Measurements from ENCODE around the gene RYR3. TPM values are rescaled to one million over a fixed set of nuclear protein-coding genes. Genes with fewer than 3 reads are reported as not detected.

RYR3 gene
- total RNA-seq, 2 experiments from 2014 or later: not detected

DNA sequence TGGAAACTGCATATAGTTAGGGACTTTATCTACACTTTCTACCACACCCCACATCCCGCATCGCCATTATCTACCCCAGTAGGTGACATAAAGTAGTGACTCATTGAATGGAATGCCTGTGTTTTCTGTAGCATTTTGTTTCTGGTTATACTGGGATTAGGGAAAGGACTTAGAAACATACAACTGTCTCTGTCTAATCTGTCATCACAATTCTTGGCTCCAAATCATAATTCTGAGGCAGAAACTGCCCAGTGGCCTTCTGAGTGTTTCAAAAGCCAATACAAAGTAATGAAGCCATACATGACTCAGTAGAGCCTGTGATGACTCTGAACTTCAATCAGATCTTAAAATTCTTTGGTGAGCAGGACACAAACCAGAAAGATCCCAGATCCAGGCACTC is 541.8 kb downstream of the RYR3 start:
- CTCF ChIA-PET: no interaction called here
- Mint-ChIP-seq H3K4me3 (no peak overlapping the region), H3K9me3 (no peaks in the 10 kb centered on the region), H3K4me1 (ENCODE audit: low read depth) (no peaks in the 10 kb centered on the region), H3K27me3 (ENCODE audit: low read depth) (no peaks in the 10 kb centered on the region), H3K27ac (no peak overlapping the region), H3K36me3 (ENCODE audit: low read depth) (peaks cover 3% of the 10 kb centered on the region)
- intact Hi-C loops (cut with micrococcal nuclease): no loop called here
- DNase-seq: no peak

DNA sequence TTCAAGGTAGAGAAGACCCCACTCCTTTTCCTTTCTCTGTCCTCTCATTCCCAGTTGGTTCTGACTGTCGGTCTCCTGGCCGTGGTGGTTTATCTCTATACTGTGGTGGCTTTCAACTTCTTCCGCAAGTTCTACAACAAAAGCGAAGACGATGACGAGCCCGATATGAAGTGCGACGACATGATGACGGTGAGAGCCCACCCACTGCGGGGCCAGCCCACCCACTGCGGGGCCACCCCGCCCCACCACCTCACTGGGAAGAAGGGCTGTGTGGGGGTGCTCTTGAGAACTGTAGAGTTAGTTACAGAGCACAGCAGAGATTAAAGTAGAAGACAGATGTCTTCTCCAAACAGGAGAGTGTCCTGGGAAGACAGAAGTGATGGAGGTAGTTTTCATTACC is 547.0 kb downstream of the RYR3 start:
- Mint-ChIP-seq H3K4me3 (no peak overlapping the region), H3K36me3 (ENCODE audit: low read depth) (peaks cover 13% of the 10 kb centered on the region), H3K4me1 (ENCODE audit: low read depth) (no peaks in the 10 kb centered on the region), H3K27me3 (ENCODE audit: low read depth) (no peaks in the 10 kb centered on the region), H3K9me3 (no peaks in the 10 kb centered on the region), H3K27ac (no peak overlapping the region)
- DNase-seq: no peak
- intact Hi-C loops (cut with micrococcal nuclease): no loop called here
- CTCF ChIA-PET: no interaction called here

DNA sequence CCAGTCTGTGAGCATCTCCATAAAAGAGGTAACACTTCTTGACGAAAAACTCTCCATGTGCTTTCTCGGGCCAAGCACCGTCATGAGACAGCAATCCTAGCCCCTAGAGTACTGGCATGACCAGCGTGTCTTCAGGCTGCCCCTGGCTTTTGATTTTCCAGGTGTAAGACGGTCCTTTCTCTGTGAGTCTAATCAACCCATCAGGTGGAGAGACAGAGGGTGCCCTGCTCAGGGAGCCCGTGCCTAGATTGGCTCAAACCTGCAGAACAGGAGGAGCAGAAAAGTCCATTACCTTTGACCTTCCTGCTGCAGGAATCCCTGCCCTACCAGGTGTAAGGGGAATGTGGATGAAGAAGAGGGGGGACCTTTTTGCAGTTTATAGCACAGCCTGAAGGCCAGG is 548.1 kb downstream of the RYR3 start:
- intact Hi-C loops (cut with micrococcal nuclease): no loop called here
- Mint-ChIP-seq H3K36me3 (ENCODE audit: low read depth) (peaks cover 17% of the 10 kb centered on the region), H3K27ac (no peak overlapping the region), H3K27me3 (ENCODE audit: low read depth) (no peaks in the 10 kb centered on the region), H3K4me3 (no peak overlapping the region), H3K4me1 (ENCODE audit: low read depth) (no peaks in the 10 kb centered on the region), H3K9me3 (no peaks in the 10 kb centered on the region)
- CTCF ChIA-PET: no interaction called here
- no peak for DNase-seq

DNA sequence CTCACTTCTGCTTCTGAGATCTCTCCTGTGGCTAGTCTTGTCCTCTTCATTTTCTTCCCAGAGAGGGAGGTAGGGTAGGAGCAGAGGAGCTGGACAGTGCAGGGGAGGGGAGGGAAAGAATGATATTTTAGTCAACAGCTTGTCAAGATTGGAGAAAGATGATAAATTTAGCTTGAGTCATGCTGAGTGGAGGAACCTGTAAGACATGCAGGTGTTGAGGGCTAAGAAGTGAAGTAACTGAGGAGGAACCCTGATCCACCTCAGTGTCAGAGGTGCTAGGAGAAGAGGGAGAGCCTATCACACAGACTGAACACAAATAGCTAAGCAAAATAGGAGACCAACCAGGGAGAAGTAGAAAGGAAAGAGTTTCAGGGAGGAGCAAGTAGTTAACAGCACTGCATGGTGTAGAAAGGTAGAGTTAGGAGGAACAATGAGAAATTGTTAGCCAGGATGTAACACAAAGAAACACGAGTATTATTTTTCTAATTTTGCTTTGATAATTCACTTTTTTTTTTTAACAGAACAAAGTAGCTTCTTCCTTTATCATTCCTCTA is 549.3 kb downstream of the RYR3 start:
- CTCF ChIA-PET: no interaction called here
- H3K4me3 Mint-ChIP-seq: no peak overlapping the region
- no peak for DNase-seq
- peaks cover 6% of the 10 kb centered on the region for H3K4me1 Mint-ChIP-seq (ENCODE audit: low read depth)
- no peaks in the 10 kb centered on the region for H3K27me3 Mint-ChIP-seq (ENCODE audit: low read depth)
- intact Hi-C loops (cut with micrococcal nuclease): no loop called here
- no peaks in the 10 kb centered on the region for H3K9me3 Mint-ChIP-seq
- no peak overlapping the region for H3K27ac Mint-ChIP-seq
- H3K36me3 Mint-ChIP-seq (ENCODE audit: low read depth): peaks cover 28% of the 10 kb centered on the region

DNA sequence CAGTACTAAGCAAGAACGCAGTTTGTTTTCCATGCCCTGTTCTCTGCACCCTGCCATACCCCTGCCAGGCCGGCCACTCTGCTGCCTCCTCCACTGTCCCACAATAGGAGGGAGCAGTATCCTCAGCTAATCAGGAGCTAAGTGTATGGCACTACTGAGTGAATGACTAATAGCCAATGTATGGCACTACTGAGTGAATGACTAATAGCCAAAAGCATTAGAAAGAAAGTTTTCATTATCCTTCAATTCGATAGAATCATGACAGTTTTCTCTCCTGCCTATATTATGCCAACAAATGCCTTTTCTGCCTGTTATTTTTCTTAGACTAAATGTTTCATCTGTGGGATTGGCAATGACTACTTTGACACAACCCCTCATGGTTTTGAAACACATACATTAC is 550.0 kb downstream of the RYR3 start:
- CTCF ChIA-PET: no interaction called here
- DNase-seq: no peak
- Mint-ChIP-seq H3K4me1 (ENCODE audit: low read depth) (peaks cover 6% of the 10 kb centered on the region), H3K9me3 (no peaks in the 10 kb centered on the region), H3K36me3 (ENCODE audit: low read depth) (peaks cover 32% of the 10 kb centered on the region), H3K27me3 (ENCODE audit: low read depth) (no peaks in the 10 kb centered on the region), H3K27ac (no peak overlapping the region), H3K4me3 (no peak overlapping the region)
- intact Hi-C loops (cut with micrococcal nuclease): no loop called here

DNA sequence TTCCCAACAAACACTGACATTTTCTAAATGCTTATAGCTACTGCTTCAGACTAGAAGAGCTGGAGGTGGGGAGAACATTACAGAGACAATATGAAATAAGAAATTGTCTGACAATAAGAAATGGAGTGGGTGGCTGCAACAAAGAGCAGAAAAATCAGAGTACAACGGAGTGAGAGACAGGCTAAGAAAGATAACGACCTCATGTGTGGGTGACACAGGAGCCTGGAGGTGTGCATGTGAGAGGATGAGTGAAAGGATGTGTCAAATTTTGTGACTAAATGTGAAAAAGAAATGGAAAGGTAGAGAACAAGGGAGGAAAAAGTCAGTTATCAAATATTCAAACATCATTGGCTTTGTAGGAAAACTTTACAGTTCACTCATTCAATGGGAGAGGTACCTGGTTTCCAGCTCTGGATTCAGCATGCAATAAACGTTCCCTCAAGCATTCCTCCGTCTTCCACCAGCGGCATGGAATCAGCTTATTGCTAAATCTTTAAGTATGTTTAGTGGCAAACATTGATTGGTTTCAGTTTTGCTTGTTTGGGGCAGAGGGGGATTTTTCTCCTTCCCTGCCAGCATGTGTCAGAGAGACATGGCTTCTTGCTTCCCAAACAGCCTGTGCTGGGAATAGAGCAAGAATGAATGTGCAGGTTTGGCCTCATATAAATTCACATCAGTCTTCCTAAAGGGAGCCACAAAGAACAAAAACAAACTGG is 553.8 kb downstream of the RYR3 start:
- Mint-ChIP-seq H3K27ac (no peak overlapping the region), H3K4me1 (ENCODE audit: low read depth) (peaks cover 6% of the 10 kb centered on the region), H3K27me3 (ENCODE audit: low read depth) (no peaks in the 10 kb centered on the region), H3K9me3 (no peaks in the 10 kb centered on the region), H3K36me3 (ENCODE audit: low read depth) (peaks cover 40% of the 10 kb centered on the region), H3K4me3 (no peak overlapping the region)
- DNase-seq: no peak
- intact Hi-C loops (cut with micrococcal nuclease): no loop called here
- CTCF ChIA-PET: no interaction called here

DNA sequence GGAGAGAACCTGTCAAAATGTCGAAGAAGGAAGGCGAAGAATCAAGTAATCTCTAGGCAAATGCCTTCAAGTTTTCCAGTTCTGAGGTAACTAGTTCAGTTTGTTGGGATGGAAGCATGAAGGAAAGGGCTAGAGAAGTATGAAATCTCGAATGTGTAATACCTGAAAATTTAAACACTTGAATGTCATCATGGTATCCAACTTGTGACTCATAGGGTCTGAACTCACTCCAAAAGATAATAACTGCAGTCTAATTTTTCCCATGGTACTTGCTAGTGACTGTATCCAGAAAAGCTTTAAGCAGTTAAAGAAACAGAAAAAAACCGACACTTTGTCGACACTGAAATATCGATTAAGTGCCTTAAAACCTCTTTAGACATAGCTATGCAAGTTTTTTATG is 554.6 kb downstream of the RYR3 start:
- H3K27ac Mint-ChIP-seq: no peak overlapping the region
- H3K4me1 Mint-ChIP-seq (ENCODE audit: low read depth): peaks cover 6% of the 10 kb centered on the region
- H3K36me3 Mint-ChIP-seq (ENCODE audit: low read depth): peaks cover 36% of the 10 kb centered on the region
- no peak overlapping the region for H3K4me3 Mint-ChIP-seq
- no peak for DNase-seq
- CTCF ChIA-PET: no interaction called here
- no peaks in the 10 kb centered on the region for H3K9me3 Mint-ChIP-seq
- intact Hi-C loops (cut with micrococcal nuclease): no loop called here
- H3K27me3 Mint-ChIP-seq (ENCODE audit: low read depth): no peaks in the 10 kb centered on the region

DNA sequence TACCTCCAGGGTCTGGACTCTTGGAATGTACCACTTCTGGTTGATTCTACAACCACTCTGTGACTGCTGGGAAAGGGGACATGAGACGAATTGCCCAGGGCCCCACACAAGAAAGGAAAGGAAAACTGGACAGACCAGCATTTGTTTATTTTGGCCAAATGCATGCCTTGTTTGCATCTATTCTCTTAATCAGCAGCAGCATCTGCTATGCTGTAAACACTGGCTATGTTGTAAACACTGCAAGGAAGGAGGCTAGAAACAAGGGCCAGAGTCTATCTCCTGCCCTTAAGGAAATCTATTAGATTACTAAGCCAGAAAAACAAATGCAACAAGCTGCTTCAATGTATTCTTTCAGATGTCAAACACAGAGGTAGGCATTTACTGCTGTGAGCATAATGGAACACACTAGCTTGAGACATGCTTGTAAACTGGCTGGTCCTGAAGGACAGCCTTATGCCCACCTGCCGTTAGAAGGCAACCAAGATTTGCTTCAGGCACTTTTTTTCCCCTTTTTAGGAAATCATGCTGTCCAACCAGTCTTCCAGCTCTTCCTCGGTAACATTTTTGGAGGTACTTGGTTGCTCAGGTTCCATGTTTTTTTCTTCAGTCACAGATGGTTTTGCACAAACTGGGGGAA is 555.5 kb downstream of the RYR3 start:
- intact Hi-C loops (cut with micrococcal nuclease): no loop called here
- no peak for DNase-seq
- Mint-ChIP-seq H3K36me3 (ENCODE audit: low read depth) (peaks cover 36% of the 10 kb centered on the region), H3K27ac (no peak overlapping the region), H3K4me3 (no peak overlapping the region), H3K9me3 (no peaks in the 10 kb centered on the region), H3K27me3 (ENCODE audit: low read depth) (no peaks in the 10 kb centered on the region), H3K4me1 (ENCODE audit: low read depth) (peaks cover 6% of the 10 kb centered on the region)
- CTCF ChIA-PET: no interaction called here

DNA sequence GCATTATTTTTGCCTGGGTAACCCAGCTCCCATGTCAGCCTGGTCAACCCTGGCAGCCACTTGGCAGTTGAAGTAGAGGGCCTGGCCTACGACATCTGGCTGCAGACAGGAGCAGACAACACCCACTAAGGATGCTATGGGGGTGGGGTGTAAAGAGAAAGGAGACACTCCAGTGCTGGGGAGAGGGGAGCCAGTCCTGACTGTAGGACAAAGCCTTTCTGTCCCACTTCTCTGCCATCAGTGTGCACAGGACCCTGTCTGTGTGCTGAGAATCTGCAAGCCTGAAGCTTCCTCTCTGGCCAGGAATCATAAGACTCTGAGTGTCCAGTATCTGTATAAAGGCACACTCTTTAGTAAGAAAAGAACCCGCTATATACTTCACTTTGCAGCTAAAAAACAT is 561.2 kb downstream of the RYR3 start:
- peaks cover 15% of the 10 kb centered on the region for H3K36me3 Mint-ChIP-seq (ENCODE audit: low read depth)
- no peaks in the 10 kb centered on the region for H3K4me1 Mint-ChIP-seq (ENCODE audit: low read depth)
- no peak overlapping the region for H3K27ac Mint-ChIP-seq
- no peaks in the 10 kb centered on the region for H3K9me3 Mint-ChIP-seq
- CTCF ChIA-PET: no interaction called here
- no peak for DNase-seq
- intact Hi-C loops (cut with micrococcal nuclease): no loop called here
- H3K27me3 Mint-ChIP-seq (ENCODE audit: low read depth): no peaks in the 10 kb centered on the region
- H3K4me3 Mint-ChIP-seq: no peak overlapping the region

DNA sequence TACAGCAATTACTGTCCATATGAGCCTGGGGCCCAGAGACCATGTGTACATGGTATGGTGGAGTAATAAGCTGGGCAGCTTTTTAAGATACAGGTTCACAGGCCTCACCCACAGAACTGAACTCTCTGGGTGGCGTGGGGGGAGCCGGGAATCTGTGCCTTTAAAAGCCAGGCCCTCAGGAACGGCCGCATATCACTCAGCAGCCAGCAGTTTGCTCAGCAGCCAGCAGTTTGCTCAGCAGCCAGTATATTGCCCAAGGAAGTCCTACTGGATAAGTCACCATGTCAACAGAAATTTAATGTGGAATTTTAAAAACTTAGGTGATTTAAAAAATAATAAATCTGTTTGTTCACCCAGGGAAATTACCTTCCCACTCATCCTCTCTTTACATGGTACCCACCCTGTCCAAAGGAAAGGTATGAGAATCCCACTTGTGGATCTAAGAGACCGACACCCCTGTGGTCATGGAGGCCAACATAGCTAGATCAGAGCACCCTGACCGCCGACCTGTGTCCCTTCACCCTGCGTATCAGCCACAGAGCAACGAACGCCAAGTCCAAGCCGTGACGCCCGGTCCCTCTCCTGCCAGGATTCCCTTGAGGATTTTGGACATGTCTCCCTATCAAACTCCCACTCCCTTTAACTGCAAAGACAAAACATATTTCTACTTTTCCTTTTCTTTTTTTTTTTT is 561.8 kb downstream of the RYR3 start:
- Mint-ChIP-seq H3K9me3 (no peaks in the 10 kb centered on the region), H3K36me3 (ENCODE audit: low read depth) (peaks cover 10% of the 10 kb centered on the region), H3K4me1 (ENCODE audit: low read depth) (no peaks in the 10 kb centered on the region), H3K27ac (no peak overlapping the region), H3K4me3 (no peak overlapping the region), H3K27me3 (ENCODE audit: low read depth) (no peaks in the 10 kb centered on the region)
- CTCF ChIA-PET: no interaction called here
- intact Hi-C loops (cut with micrococcal nuclease): no loop called here
- DNase-seq: no peak

DNA sequence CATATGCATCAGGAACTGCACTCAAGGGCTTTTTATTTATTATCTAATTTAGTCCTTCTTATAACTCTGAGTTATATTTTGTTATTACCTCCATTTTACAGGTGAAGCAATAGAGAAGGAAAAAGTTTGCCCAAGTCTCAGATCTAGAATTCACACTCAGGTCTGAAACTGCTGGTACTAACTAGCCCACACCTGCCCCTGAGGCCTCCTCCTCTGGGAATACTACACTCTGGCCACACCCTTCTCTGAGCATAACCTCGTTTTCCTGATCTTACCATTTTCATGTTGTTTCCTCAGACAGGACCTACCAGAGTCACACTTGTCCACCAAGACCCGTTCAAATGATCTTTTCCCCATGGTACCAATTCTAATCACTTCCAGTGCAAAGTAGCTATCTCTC is 563.4 kb downstream of the RYR3 start:
- Mint-ChIP-seq H3K4me3 (no peak overlapping the region), H3K36me3 (ENCODE audit: low read depth) (peaks cover 6% of the 10 kb centered on the region), H3K4me1 (ENCODE audit: low read depth) (no peaks in the 10 kb centered on the region), H3K9me3 (no peaks in the 10 kb centered on the region), H3K27ac (no peak overlapping the region), H3K27me3 (ENCODE audit: low read depth) (no peaks in the 10 kb centered on the region)
- intact Hi-C loops (cut with micrococcal nuclease): no loop called here
- no peak for DNase-seq
- CTCF ChIA-PET: no interaction called here

DNA sequence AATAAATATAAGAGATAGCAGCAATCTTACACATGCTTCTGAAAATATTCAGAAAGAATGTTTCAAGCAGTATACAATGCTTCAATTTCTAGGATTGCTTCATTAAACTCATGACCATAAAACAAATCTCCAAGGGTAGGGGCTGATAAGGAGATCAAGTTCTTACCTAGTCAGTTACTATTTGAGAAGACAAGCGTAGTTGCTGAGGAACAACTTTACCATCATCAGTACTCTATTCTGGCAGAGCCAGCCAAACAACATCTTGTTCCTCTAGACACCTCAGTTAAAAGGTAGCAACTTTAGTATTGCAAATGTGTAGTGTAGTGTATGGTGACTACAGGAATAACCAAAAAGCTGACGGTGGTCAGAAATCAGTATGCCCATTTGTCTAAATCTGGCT is 572.2 kb downstream of the RYR3 start:
- no peaks in the 10 kb centered on the region for H3K27me3 Mint-ChIP-seq (ENCODE audit: low read depth)
- H3K36me3 Mint-ChIP-seq (ENCODE audit: low read depth): no peaks in the 10 kb centered on the region
- CTCF ChIA-PET: no interaction called here
- H3K4me1 Mint-ChIP-seq (ENCODE audit: low read depth): peaks cover 2% of the 10 kb centered on the region
- intact Hi-C loops (cut with micrococcal nuclease): no loop called here
- peaks cover 5% of the 10 kb centered on the region for H3K9me3 Mint-ChIP-seq
- H3K4me3 Mint-ChIP-seq: no peak overlapping the region
- no peak overlapping the region for H3K27ac Mint-ChIP-seq
- no peak for DNase-seq

DNA sequence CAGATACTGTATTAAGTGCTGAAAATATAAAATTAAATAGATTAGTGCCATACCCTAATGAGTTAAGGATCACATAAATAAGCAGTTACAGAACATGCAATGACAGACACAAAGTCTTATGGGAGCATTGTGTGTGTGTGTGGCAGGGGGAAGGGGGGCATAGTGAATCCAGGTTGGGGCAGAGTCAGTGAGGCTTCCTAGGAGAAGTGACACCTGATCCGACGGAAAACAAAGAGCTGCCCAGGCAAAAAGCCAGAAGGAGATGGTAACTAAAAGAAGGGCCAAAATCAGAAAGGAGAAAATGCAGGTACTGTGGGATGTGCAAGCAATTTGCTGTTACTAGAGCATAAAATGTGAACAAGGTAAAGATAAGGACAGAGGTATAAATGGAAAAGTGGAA is 577.4 kb downstream of the RYR3 start:
- no peaks in the 10 kb centered on the region for H3K27me3 Mint-ChIP-seq (ENCODE audit: low read depth)
- H3K9me3 Mint-ChIP-seq: peaks cover 8% of the 10 kb centered on the region
- peaks cover 2% of the 10 kb centered on the region for H3K4me1 Mint-ChIP-seq (ENCODE audit: low read depth)
- no peak overlapping the region for H3K27ac Mint-ChIP-seq
- no peak for DNase-seq
- H3K4me3 Mint-ChIP-seq: no peak overlapping the region
- peaks cover 3% of the 10 kb centered on the region for H3K36me3 Mint-ChIP-seq (ENCODE audit: low read depth)
- CTCF ChIA-PET: no interaction called here
- intact Hi-C loops (cut with micrococcal nuclease): no loop called here
